ENCODE results near the gene EIF4A3.
A peak's percentile ranks its signal among the peaks of the same experiment; 100 is the strongest.

Gene EIF4A3

DNA sequence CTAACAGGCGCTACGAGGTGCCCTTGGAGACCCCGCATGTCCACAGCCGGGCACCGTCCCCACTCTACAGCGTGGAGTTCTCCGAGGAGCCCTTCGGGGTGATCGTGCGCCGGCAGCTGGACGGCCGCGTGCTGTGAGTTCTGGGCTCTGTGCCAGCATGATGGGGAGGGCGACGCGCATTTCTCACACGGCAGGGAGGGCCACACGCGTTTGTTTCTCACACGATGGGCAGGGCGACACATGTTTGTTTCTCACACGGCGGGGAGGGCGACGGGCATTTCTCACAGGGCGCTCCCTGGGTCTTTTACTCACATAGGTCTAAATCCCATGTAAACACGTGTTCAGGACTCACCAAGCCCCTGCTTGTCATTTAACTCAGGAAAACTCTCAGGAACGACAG is 41.2 kb downstream of the EIF4A3 start:
- Histone ChIP-seq H3K27ac (no peak overlapping the region), H3K4me3 (no peak overlapping the region)

DNA sequence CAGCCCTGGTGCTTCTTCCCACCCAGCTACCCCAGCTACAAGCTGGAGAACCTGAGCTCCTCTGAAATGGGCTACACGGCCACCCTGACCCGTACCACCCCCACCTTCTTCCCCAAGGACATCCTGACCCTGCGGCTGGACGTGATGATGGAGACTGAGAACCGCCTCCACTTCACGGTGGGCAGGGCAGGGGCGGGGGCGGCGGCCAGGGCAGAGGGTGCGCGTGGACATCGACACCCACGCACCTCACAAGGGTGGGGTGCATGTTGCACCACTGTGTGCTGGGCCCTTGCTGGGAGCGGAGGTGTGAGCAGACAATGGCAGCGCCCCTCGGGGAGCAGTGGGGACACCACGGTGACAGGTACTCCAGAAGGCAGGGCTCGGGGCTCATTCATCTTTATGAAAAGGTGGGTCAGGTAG is 42.0 kb downstream of the EIF4A3 start:
- Histone ChIP-seq H3K4me3 (no peak overlapping the region), H3K27ac (no peak overlapping the region)

DNA sequence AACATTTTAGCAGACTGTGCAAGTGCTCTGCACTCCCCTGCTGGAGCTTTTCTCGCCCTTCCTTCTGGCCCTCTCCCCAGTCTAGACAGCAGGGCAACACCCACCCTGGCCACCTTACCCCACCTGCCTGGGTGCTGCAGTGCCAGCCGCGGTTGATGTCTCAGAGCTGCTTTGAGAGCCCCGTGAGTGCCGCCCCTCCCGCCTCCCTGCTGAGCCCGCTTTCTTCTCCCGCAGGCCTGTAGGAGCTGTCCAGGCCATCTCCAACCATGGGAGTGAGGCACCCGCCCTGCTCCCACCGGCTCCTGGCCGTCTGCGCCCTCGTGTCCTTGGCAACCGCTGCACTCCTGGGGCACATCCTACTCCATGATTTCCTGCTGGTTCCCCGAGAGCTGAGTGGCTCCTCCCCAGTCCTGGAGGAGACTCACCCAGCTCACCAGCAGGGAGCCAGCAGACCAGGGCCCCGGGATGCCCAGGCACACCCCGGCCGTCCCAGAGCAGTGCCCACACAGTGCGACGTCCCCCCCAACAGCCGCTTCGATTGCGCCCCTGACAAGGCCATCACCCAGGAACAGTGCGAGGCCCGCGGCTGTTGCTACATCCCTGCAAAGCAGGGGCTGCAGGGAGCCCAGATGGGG is 42.5 kb downstream of the EIF4A3 start:
- Histone ChIP-seq H3K27ac (no peak overlapping the region), H3K4me3 (no peak overlapping the region)

DNA sequence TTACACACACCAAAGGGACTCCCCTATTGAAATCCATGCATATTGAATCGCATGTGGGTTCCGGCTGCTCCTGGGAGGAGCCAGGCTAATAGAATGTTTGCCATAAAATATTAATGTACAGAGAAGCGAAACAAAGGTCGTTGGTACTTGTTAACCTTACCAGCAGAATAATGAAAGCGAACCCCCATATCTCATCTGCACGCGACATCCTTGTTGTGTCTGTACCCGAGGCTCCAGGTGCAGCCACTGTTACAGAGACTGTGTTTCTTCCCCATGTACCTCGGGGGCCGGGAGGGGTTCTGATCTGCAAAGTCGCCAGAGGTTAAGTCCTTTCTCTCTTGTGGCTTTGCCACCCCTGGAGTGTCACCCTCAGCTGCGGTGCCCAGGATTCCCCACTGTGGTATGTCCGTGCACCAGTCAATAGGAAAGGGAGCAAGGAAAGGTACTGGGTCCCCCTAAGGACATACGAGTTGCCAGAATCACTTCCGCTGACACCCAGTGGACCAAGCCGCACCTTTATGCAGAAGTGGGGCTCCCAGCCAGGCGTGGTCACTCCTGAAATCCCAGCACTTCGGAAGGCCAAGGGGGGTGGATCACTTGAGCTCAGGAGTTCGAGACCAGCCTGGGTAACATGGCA is 43.4 kb downstream of the EIF4A3 start:
- Histone ChIP-seq H3K27ac (no peak overlapping the region), H3K4me3 (no peak overlapping the region)

DNA sequence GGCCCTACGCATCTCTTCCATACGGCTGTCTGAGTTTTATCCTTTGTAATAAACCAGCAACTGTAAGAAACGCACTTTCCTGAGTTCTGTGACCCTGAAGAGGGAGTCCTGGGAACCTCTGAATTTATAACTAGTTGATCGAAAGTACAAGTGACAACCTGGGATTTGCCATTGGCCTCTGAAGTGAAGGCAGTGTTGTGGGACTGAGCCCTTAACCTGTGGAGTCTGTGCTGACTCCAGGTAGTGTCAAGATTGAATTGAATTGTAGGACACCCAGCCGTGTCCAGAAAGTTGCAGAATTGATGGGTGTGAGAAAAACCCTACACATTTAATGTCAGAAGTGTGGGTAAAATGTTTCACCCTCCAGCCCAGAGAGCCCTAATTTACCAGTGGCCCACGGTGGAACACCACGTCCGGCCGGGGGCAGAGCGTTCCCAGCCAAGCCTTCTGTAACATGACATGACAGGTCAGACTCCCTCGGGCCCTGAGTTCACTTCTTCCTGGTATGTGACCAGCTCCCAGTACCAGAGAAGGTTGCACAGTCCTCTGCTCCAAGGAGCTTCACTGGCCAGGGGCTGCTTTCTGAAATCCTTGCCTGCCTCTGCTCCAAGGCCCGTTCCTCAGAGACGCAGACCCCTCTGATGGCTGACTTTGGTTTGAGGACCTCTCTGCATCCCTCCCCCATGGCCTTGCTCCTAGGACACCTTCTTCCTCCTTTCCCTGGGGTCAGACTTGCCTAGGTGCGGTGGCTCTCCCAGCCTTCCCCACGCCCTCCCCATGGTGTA is 44.1 kb downstream of the EIF4A3 start:
- peak overlapping the region in 1 of 7 experiments; percentile 82 for H3K4me3 ChIP-seq
- H3K27ac ChIP-seq = no peak overlapping the region

DNA sequence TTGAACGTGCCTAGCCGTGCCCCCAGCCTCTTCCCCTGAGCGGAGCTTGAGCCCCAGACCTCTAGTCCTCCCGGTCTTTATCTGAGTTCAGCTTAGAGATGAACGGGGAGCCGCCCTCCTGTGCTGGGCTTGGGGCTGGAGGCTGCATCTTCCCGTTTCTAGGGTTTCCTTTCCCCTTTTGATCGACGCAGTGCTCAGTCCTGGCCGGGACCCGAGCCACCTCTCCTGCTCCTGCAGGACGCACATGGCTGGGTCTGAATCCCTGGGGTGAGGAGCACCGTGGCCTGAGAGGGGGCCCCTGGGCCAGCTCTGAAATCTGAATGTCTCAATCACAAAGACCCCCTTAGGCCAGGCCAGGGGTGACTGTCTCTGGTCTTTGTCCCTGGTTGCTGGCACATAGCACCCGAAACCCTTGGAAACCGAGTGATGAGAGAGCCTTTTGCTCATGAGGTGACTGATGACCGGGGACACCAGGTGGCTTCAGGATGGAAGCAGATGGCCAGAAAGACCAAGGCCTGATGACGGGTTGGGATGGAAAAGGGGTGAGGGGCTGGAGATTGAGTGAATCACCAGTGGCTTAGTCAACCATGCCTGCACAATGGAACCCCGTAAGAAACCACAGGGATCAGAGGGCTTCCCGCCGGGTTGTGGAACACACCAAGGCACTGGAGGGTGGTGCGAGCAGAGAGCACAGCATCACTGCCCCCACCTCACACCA is 44.8 kb downstream of the EIF4A3 start:
- H3K4me3 ChIP-seq = peak overlapping the region; percentile 81 to 86 (median 82)
- peak overlapping the region; percentile 53 to 96 (median 88) for H3K27ac ChIP-seq

DNA sequence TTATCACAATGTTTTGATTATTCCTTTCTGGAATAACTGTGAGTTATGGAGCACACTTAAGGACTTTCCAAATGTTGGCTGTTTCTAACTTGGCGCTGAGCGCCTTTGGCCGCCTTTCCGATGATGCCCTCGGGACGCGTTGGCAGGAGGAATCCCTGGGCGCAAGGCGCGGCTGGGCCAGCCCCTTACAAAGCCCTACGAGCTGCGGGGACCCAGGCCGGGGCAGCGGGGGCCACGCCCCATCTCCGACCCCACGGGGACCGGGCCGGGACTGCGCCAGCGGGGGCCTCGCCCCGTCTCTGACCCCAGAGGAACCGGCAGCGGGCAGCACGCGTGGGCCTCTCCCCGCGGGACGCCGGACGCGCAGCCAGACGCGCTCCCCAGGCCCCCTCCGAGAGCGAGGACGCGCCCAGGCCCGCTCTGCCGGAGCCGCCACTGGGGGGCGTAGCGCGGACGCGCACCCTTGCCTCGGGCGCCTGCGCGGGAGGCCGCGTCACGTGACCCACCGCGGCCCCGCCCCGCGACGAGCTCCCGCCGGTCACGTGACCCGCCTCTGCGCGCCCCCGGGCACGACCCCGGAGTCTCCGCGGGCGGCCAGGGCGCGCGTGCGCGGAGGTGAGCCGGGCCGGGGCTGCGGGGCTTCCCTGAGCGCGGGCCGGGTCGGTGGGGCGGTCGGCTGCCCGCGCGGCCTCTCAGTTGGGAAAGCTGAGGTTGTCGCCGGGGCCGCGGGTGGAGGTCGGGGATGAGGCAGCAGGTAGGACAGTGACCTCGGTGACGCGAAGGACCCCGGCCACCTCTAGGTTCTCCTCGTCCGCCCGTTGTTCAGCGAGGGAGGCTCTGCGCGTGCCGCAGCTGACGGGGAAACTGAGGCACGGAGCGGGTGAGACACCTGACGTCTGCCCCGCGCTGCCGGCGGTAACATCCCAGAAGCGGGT is 45.6 kb downstream of the EIF4A3 start, which contains the start of gene GAA:
TSS of gene GAA (plus strand) at position 571 of the 935 bp plus-strand sequence. CDS start 3,006 bp downstream, outside the sequence.
- peak within 1 kb of the TSS; percentile 81 to 86 (median 82) for H3K4me3 ChIP-seq
- H3K27ac ChIP-seq = peak within 1 kb of the TSS; percentile 53 to 96 (median 89)

DNA sequence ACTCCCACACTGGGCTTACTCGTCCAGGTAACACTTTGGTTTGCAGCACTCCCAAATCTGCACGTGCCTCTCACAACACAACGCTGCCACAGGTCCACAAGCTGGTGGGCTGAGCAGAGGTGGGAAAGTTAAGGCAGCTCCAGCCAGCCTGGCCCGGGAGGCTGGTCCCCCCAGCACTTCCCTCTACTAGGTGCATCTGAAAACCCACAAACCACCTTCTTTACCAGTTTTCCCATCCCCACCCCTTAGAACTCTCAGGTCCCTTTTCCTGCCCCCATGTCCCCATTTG is 46.9 kb downstream of the EIF4A3 start:
- Histone ChIP-seq H3K27ac (no peak overlapping the region), H3K4me3 (no peak overlapping the region)

DNA sequence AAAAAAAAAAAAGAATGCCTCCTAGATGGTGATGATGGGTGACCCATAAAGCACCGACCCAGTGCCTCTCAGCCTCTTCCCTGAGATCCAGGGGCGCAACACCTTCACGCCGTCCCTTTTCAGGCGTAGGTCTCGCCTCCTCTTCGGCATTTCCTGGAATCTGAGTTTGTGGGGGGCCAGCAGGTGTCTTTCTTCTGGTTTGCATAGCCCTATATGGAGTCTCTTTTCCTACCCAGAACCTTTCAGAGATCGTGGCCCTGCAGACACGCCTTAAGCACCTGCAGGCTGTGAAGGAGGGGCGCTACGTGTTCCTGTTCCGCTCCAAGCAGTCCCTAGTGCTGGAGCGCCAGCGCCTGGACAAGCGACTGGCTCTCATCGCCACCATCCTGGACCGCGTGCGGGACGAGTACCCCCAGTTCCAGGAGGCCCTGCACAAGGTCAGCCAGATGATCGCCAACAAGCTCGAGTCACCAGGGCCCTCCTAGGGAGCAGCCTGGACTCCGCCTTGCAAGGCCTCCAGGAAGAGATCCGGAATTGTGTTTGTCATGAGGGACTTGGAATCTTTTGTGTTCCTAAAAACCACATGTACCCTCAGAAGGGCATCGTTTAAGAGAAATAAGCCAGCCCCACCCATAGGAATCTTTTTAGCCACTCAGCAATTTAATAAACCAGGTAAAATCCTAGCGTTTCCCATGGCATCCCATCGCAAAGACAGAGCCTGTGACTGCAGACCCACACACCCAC is 47.5 kb downstream of the EIF4A3 start:
- Histone ChIP-seq H3K27ac (no peak overlapping the region), H3K4me3 (no peak overlapping the region)

DNA sequence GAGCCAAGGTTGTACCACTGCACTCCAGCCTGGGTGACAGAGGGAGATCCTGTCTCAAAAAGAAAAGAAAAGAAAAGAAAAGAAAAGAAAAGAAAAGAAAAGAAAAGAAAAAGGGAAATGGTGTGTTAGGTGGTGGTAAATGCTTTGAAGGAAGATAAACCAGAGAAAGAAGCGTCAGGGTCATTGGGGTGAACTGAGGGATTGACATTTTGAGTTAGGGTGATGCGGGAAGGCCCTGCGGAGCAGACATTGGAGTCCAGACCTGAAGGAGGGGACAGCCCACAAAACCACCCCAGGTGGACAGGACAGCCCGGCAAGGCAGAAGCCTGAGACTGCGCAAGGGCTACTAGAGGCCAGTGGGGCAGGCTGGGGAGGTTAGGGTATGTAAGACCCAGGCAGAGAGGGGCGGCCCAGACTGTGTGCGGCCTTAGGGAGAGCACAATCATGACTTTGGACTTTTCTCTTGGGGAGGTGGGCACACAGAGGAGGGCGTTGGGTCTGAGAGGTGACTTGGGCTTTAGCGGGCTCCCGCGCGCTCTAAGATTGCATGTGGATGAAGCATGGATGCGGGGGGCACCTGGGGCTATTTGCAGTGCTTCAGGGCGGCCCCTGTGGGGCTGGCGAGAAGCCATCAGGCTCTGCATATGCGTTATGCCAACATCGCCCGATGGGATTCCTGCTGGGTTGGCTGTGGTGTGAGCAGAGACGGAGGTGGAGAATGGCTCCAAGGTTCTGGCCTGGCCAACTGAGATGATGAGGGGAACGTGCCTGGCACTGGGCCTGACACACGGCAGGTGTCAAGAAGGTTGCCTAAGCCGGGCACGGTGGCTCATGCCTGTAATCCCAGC is 48.9 kb downstream of the EIF4A3 start:
- no peak overlapping the region for H3K27ac ChIP-seq

DNA sequence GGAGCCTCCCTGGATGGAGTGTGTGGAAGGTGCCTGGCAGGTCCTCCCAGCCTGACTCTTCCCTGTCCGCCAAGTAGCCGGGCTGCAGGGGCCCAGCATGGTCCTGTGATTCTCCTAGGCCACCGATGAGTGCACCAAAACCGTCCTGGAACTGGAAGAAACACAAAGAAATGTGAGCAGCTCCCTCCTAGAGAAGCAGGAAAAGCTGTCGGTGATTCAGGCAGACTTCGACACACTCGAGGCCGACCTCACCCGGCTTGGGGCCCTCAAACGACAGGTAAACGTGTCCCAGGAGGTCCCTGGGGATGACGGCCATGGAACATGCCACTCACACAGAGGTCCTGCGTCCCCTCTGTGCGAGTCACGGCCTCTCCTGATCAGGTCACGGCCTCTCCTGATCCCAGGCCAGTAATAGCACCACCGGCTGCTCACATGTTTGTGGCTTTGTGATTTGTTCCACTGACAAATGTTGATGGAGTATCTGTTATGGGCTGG is 49.8 kb downstream of the EIF4A3 start:
- no peak overlapping the region for H3K27ac ChIP-seq
- no peak overlapping the region for H3K4me3 ChIP-seq

More for the DNA sequence above, 48.9 kb downstream of the EIF4A3 start:
- H3K4me3 ChIP-seq = no peak overlapping the region

DNA sequence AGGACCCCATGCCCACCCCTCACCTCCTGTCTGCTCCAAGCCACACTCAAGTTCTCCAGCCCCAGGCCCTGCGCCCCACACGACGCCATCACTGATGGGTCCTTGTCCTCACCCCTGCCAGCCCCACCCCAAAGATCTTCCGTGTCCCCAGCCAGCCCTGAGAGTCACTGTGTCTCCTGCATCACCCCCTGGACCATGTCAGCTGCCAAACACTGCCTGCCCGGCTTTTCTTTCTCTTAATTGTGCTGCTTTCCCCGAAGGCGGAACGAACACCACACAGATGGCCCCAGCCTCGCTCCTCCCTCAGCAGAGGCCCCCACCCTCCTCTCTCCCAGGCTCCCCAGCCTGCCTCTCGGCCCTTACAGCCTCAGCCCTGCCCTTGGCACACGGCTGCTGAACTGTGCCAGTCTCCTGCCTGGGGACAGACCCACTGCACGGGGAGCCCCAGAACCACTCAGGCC is 50.3 kb downstream of the EIF4A3 start:
- Histone ChIP-seq H3K27ac (no peak overlapping the region), H3K4me3 (no peak overlapping the region)

DNA sequence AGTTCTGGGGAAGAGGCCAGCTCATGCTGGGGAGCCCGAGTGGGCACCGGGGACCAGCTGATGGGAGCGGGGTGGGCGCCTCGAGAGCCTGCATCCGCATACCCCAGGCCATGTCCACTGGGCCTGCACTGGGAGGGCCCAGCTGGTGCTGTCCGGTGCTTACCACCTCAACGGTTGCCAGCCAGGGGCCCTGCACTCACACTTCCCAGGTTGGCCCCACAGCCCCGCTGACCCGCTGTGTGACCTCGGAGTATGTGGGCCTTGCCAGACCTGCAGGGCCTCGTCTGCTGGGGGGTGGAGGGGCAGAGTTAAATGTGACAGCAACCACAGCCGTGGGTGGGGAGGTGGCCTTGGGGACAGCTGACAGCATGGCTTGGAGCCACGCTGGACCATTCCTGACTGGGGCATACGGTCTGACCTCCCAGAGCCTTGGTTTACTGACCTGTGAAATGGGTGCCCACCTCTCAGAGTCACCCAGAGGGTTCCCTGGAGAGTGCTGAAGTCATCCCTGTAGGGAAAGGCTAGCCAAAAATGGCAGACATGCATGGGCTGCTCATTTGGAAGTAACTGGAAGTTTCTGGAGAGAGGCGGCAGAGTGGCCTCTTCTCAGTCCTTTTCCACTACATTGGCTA is 51.0 kb downstream of the EIF4A3 start:
- H3K4me3 ChIP-seq = no peak overlapping the region

DNA sequence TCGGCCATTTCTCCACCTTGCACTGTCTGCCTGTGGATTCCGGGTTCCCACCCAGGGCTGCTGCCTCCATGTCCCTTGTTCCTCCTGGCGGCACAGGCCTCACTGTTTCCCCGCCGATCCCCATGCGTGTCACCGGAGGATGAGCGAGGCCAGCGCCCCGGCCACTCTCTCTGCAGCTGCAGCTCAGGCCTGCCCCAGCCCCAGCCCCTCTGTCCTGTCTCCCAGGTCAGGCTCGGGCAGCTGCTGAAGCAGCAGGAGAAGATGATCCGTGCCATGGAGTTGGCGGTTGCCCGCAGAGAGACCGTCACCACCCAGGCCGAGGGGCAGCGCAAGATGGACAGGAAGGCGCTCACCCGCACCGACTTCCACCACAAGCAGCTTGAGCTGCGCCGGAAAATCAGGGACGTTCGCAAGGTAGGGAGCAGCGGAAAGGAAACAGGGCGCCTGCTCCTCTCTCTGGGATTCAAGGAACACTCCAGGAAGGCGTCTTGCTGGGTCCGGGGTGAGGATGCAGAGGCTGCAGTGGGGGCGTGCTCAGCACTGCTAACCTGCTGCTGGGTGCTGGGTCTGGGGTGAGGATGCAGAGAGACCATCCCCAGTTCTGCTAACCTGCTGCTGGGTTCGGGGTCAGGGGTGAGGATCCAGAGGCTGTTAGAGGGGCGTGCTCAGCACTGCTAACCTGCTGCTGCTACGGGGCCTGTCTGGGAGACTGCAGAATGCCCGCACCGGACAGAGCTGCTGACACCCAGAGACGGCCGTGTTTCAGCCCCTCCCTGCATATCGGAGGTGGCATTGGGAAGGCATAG is 51.7 kb downstream of the EIF4A3 start:
- Histone ChIP-seq H3K27ac (no peak overlapping the region), H3K4me3 (no peak overlapping the region)

More for the DNA sequence above, 51.0 kb downstream of the EIF4A3 start:
- no peak overlapping the region for H3K27ac ChIP-seq

DNA sequence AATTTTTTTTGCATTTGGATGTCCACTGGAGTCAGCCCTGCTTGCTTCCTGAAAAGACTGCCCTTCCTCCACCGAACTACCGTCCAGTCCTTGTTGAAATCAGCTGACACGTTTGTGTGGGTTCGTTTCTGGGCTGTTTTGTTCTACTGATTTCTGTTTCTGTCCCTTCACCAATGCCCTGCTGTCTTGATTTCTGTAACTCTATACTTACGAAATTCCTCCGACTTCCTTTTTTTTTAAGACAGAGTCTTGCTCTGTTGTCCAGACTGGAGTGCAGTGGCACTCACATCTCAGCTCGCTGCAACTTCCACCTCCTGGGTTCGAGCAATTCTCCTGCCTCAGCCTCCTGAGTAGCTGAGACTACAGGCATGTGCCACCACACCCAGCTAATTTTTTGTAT is 54.0 kb downstream of the EIF4A3 start:
- H3K27ac ChIP-seq = peak overlapping the region in 10 of 21 experiments; percentile 24 to 72 (median 48)
- no peak overlapping the region for H3K4me3 ChIP-seq

DNA sequence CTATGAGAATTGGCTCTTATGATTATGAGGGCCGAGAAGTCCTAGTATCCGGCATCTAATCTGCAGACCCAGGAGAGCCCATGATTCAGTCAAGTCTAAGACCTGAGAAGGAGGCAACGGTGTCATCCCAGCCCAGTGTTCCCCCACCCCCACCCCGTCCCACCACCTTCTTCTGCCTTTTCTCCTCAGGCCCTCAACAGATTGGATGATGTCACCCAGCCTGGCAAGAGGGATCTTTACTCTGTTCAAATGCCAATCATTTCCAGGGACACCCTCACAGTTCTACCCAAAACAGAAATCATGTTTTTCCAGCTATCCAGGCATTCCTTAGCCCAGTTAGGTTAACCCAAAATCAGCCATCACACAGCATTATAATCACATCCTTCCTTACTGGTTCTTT is 55.6 kb downstream of the EIF4A3 start:
- no peak overlapping the region for H3K4me3 ChIP-seq
- peak overlapping the region in 1 of 21 experiments; percentile 69 for H3K27ac ChIP-seq

All from skin epidermis (tissue), 12 donors.